ENCODE measurements around the gene EDARADD.
"Not testable (repeated sequence)": the region's sequence is repeated elsewhere in the genome, so short reads cannot be mapped to it uniquely, and the experiment has no call there.

Gene EDARADD

DNA sequence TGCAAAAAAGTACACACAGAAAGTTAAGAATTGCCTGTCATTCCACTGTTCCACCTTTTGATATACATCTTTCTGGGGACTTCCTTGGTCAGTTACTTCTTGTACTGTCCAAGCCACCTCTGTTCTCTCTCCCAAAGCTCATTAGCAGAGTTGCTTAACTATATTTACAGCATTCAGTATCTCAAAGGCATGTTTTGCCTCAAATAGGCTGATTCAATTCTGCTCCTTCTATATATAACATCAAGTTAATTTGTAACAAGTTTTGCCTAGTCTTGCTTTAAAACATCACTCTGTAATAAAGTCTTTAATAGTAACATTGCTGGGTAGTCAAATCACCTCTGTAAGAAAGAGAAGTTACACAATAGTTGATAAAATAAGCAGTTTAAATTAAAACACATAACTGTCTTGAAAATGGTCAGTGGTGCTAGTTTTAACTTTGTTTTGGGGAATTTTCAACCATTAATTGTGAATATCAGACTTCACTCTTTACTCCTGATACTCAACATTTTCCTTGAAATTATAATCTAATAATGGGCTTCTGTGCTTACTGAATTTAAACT, 35.7 kb downstream of the EDARADD start:
- in situ Hi-C loops (cut with MboI; ENCODE audit: low sequenced_read_pairs), result no loop called here

DNA sequence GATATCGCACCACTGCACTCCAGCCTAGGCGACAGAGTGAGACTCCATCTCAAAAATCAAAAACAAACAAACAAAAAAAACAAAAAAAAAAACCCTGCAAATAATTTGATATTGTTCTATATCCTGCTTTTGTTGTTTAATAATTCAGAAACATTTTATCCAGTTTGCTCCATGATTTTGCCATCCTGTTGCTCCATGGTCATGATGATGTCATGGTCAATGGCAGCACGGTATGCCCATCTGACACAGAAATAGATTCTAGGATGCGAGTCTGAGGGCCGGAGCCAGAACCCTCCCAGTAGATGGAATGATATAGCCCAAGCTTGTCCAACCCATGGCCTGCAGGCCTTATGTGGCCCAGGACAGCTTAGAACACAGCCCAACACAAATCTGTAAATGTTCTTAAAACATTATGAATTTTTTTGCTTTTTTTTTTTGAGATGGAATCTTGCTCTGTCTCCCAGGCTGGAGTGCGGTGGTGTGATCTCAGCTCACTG, 39.8 kb downstream of the EDARADD start:
- in situ Hi-C loops (cut with MboI; ENCODE audit: low sequenced_read_pairs), result no loop called here

DNA sequence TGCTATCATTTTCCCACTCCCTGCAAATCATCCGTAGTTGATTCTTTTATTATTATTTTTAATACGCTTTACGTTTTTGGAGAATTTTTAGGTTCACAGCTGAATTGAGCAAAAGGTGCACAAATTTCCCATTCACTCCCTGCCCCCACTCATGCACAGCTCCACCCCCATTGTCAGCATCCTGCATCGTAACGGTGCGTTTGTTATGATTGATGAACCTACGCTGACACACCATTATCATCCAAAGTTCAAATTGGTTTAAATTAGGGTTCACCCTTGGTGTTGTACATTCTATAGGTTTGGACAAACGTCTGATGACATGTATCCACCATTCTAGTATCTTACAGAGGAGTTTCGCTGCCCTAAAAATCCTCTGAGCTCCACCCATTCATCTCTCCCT, 44.5 kb downstream of the EDARADD start:
- in situ Hi-C loops (cut with MboI; ENCODE audit: low sequenced_read_pairs), result no loop called here

DNA sequence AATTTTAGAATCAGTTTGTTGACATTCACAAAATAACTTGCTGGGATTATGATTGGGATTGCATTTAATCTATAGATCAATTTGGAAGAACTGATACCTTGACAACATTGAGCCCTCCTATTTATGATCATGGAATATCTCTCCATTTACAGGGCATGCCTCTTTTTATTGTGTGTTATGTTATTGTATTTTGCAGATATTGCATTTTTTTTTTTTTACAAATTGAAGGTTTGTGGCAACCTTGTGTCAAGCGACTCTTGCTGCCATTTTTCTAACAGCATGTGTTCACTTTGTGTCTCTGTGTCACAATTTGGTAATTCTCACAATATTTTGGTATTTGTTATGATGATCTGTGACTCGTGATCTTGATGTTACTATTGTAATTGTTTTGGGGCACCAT, 46.3 kb downstream of the EDARADD start:
- in situ Hi-C loops (cut with MboI; ENCODE audit: low sequenced_read_pairs), result no loop called here

DNA sequence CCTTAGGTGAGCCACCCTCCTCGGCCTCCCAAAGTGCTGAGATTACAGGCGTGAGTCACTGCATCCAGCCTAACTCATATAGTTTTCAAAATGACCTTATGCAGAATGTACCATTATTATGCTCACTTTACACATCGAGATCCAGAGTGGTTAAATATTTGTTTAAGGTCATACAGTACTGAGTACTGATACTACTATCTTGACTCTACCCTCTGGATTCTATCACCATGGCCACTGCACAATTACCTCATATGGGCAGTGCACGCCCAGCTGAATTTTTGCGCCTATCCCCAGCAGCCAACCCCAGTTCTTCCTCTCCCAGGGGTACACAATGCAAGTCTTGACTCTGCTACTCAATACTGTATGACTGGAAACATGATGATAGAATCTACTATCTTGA, 56.7 kb downstream of the EDARADD start:
- in situ Hi-C loops (cut with MboI; ENCODE audit: low sequenced_read_pairs), result no loop called here

DNA sequence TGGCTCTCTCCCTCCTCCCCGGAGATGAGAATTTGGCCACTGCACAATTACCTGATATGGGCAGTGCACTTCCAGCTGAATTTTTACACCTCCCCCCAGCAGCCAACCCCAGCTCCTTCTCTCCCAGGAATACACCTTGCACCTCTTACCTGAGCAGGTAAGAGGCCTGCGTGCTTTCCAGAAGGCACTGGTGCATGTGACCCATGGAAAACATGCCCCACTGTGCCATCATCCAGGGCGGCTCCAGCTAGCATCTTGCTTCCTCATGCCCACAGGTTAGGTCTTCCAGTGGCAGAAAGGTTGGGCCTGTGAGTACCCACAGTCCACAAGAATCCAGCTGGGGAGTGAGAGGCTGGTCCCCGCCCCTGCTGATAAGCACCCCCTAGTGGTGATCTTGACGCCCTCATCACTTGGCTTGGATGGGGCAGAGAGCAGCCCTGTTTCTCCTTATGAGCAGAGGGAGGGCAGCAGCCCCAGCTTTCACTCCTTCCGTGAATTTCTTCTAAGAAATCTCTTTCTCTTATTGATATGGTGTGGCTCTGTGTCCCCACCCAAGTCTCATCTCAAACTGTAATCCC, 57.8 kb downstream of the EDARADD start:
- in situ Hi-C loops (cut with MboI; ENCODE audit: low sequenced_read_pairs), result no loop called here

DNA sequence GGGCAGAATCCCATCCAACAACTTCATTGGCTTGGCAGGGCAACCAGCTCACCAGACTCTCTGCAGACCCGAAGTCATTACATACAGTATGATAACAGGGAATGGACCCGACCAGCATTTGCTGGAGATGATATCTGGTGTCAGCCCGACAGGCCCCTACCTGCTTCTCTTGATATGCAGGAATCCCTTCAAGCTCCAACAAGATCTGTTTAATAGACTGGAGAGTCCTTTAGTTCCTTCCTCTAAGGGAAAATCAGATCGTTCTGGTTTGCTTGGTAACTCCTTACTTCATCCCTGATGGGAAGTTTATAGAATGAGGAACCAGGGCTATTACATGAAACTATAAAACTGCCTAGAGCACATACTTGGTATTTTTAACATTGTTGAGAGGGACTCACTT, 61.2 kb downstream of the EDARADD start:
- in situ Hi-C loops (cut with MboI; ENCODE audit: low sequenced_read_pairs), result no loop called here

DNA sequence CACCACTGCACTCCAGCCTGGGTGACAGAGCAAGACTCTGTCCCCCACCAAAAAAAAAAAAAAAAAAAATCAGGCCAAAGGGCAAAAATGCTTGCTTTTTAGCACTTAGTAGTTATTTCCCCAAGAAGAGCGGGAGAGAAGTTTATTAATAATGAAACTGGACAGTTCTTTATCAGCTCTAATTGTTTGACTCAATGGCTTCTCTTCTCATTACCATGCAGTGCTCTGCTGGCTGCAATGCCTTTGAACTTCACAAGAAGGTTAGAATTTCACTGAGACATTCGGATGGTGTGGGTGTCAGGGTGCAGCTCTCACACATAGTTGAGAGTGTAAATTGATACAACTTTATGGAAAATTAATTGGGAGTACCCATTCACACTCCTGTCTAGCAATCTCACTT, 63.7 kb downstream of the EDARADD start:
- in situ Hi-C loops (cut with MboI; ENCODE audit: low sequenced_read_pairs), result no loop called here

DNA sequence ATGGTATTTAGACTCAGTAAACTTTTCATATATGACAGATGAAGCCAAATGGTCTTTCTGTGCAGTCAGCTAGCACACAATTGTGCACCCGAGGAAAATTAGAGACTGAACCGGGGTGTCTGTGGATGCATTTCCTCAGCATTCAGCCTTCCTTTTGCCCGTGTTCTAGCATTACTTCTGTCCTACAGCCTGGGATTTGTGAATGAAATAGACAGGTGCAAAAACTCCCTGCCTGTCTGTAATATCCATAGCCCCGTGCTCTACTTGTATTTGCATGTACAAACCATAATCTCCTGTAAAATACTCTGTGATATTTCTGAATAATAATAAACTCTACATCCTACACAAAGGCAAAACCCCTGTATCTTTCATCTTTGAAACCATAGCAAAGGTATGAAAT, 64.9 kb downstream of the EDARADD start:
- in situ Hi-C loops (cut with MboI; ENCODE audit: low sequenced_read_pairs), result no loop called here

DNA sequence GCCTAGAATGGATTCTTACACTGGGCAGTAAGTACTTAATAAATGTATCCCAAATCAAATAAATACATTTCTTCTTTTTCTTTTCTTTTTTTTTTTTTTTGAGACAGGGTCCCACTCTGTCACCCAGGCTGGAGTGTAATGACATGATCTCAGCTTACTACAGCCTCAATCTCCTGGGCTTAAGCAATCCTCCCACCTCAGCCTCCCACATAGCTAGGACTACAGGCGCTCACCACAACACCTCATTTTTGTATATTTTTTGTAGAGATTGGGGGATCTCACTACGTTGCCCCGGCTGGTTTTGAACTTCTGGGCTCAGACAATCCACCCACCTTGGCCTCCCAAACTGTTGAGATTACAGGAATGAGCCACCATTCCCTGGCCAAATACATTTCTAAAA, 66.0 kb downstream of the EDARADD start:
- in situ Hi-C loops (cut with MboI; ENCODE audit: low sequenced_read_pairs), result no loop called here

DNA sequence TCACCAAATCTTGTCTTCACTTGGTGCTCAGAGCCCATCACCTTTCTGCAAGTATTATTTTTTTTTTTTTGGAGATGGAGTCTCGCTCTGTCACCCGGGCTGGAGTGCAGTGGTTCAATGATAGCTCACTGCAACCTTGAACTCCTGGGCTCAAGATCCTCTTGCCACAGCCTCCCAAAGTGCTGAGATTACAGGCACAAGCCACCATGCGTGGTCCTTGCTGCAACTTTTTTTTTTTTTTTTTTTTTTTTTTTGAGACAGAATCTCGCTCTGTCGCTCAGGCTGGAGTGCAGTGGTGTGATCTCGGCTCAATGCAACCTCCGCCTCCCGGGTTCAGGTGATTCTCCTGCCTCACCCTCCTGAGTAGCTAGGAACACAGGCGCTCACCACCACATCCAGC, 70.1 kb downstream of the EDARADD start:
- in situ Hi-C loops (cut with MboI; ENCODE audit: low sequenced_read_pairs), result not testable (repeated sequence)

DNA sequence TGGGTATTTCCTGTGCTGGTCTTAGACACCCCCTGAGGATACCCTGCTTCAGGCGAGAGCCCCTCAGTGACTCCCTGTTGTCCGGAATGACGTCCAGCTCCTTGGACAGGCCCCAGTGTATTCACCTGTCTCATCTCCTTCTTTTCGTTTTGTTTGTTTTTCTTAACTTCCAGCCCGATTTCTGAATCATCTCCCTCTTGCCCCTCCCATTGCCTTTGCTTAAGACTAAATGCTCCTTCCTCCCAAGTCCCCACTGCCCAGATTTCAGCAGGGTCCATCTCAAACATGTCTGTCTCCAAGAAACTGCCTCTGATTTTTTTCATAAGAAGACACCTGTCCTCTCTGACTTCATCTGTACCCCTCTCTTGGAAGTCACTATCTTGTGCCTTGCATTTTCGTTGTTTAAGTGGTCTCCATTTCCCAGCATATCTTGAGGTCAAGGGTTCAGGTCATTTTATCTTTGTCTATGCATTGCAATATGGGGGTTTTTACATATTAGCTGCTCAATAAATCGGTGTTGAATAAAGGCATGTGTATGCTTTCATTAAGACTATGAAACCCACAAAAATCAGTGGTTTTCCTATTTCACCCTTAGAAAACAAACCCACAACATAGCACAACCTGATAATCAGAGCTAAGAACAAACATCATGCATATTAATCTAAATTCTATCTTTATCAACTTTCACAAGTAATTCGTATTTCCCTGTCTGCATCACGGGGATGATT, 71.3 kb downstream of the EDARADD start:
- in situ Hi-C loops (cut with MboI; ENCODE audit: low sequenced_read_pairs), result no loop called here

DNA sequence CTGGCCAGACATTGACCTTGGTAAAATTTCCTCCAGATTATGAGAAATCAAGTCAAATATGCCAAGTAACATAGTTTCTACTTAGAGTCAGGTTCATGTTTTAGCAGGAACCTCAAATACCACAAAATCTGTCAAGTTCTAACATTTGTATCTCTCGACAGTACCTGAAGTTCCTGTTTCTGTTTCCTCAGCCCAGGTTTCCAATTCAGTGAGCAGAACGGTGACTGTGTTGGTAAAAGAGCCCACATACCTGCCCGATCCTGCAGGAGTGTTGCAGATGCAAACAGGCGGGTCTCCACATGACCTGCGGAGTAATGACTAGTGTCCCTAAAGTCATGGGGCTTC, 71.8 kb downstream of the EDARADD start:
- in situ Hi-C loops (cut with MboI; ENCODE audit: low sequenced_read_pairs), result no loop called here

DNA sequence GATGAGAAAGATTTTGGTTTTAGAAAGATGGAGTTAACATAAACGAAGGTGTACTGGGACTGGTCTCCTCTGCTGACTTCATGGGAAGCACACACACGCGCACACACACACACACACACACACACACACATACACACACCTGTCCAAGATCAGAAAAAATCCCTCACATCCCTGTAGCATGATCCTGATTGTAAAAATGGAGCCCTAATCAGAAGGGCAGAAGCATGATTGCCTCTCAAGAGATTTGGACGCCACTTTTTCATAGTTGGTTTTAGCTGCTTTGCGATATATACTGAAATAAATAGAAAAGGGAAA, 73.2 kb downstream of the EDARADD start:
- in situ Hi-C loops (cut with MboI; ENCODE audit: low sequenced_read_pairs), result no loop called here

DNA sequence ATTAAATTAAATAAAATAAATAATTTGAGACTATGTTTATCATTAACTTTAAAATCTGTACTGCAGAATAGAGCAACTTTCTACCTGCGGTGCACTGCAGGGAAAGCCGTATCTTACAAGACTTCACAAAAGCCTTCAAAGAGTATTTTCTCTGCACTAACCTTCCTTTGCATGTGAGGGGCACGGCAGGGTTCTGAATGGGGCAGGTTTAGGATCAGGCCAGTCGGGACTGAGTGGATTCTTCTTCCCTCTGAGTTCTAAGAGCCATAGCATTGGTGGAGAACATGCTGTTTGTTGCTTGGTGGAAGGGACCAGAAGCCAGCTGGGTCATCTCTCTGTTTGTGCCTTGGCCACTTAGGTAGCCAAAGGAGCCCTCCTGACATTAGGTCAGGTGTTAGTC, 74.5 kb downstream of the EDARADD start:
- in situ Hi-C loops (cut with MboI; ENCODE audit: low sequenced_read_pairs), result no loop called here

DNA sequence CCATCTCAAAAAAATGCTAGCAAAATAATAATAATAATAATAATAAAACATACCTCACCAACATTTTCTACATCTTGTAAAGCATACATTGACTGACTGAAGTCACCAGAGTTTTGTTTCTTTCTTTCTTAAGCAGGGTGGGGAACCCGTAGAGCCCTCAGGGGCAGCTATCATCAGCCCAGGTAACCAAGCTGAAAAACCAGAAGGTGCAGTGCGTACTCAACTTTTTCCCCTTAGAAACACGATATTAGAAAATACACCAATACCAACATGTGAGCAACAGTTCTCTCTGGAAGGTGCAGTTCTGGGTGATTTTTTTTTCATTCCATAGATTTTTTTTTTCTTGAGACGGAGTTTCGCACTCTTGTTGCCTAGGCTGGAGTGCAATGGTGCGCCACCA, 75.4 kb downstream of the EDARADD start:
- in situ Hi-C loops (cut with MboI; ENCODE audit: low sequenced_read_pairs), result no loop called here

DNA sequence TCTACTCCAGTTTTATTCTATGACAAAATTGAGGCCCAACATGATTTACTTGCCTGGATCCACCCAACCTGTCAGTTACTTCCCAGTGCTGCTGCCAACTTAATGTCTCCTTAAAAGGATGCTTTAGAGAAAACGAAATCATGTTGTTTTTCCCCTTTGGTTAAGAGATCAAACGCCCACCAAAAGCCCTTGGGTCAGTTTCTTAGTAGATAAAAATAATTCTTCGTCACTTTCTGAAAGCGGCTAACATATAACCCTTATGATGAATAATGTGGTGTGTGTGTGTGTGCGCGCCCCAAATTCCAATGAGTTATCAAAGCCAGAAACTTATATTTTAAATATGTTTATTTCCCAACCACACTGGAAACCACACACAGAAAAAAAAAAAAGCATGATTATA, 77.0 kb downstream of the EDARADD start:
- in situ Hi-C loops (cut with MboI; ENCODE audit: low sequenced_read_pairs), result no loop called here

DNA sequence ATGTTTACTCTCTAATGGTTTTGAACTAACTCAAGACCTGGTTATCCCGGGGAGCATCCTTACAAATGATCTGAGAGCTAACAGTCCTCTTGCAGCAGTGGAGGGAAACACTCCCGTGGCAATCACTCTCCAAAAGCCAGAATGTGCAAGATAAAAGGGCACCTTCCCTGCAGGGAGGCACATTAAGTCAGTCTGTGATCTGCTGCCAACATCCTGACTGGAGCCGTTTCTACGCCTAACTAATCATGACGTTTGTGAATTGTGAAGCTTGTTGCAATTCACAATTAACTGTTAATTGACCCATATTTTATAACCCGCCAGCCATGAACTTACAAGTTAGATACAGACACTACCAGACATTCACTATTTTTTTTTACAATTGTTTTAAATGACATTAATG, 77.6 kb downstream of the EDARADD start:
- in situ Hi-C loops (cut with MboI; ENCODE audit: low sequenced_read_pairs), result no loop called here

DNA sequence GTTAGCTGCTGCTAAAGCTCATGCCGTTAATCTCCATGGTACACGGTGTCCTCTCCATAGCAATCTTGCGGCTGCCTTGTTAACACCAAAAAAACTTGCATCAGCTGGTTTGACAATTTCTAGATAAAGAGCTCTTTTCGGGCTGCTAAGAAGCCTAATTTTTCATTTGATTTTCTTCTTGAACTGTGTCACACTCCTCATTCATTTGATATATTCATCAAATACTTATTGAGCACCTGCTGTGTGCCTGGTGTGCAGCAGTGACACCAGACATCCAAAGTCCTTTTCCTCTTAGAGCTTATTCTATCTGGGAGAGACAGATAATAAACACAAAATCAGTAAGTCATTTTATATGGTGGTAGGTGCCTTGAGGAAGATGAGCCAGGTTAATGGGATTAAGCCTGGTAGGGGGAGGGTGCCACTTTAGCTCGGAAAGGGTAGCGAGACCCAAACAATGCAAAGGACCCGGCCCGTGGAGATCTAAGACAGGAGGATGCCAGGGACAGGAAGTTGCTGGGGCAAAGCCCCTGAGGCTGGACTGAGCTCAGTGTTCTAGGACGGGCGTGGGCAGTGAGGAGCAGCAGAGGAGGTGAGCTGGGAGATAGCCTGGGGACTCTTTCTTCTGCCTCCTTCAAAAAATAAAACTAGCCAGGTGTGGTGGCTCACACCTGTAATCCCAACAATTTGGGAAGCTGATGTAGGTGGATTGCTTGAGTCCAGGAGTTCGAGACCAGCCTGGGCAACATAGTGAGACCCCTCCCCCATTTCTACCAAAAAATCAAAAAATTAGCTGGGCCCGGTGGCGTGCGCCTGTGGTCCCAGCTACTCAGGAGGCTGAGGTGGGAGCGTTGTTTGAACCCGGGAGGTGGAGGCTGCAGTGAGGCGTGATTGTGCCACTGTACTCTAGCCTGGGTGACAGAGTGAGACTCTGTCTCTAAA, 79.0 kb downstream of the EDARADD start:
- in situ Hi-C loops (cut with MboI; ENCODE audit: low sequenced_read_pairs), result no loop called here

DNA sequence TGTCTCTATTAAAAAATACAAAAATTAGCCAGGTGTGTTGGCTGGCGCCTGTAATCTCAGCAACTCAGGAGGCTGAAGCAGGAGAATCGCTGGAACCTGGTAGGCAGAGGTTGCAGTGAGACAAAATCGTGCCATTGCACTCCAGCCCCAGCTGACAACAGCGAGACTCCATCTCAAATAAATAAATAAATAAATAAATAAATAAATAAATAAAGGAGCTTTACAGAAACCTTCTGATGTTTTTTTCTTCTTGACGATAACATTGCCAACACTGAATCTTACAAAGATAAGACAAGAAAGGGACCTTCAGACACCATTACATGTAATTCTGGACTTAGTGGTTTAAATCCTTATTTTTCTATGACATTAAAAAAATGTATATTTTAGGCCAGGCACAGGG, 81.9 kb downstream of the EDARADD start:
- in situ Hi-C loops (cut with MboI; ENCODE audit: low sequenced_read_pairs), result no loop called here

DNA sequence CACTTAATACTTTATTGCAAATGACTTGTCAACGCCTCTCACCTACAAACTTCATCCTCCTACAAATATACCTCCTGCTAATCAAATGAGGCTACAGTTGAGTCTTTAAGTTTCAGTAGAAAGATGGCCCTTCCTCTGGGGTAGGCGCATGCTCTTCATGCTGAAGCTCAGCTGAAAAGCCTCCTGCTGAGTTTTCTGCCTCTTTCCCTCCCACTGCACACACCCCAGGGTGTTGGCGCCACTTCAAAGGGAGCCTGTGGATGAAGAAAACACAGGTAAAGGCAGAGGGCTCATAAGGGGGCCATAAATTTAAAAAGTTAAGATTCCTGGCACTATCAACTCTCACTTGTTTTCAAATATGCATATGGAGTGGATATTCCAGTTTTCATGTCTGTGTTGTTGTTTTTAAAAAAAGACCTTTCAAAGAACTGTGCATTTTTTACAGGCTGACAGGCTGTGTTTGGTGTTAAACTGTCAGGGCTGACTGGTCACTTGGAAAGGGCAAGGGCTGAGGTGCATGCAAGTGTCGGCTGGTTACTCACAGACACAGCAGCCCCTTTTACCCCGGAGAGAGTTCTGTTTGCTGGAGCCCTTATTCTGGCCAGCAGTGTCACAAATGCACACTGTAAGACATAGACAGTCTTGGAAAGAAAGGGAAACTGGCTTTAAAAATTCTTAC, 86.8 kb downstream of the EDARADD start:
- in situ Hi-C loops (cut with MboI; ENCODE audit: low sequenced_read_pairs), result no loop called here
